PFSK-1 (cell line): ENCODE measurements around the gene SF3A1.

Experiments used
- FOXP2 ChIP-seq: optimal IDR thresholded peaks from 2 replicates; pipeline ENCODE3; 2011; ENCODE audit warnings: borderline replicate concordance, control low read depth, inconsistent platforms; ENCODE audit not compliant: insufficient read depth; ENCODE audit errors: extremely low read length, extremely low read depth
- POLR2AphosphoS5 ChIP-seq: IDR thresholded peaks from 2 replicates; pipeline ENCODE4 v1.6.1; 2012; ENCODE audit warnings: low read depth, mild to moderate bottlenecking, control low read depth, low read length, moderate library complexity
- REST ChIP-seq, 2 experiments: IDR thresholded peaks; 2 replicates each; pipeline versions ENCODE4 v1.6.1 to v1.8.0; 2011 to 2012; ENCODE audit warnings: low read depth in 2 of 2, low read length in 2 of 2, control low read depth in 1 of 2, inconsistent platforms in 1 of 2, mild to moderate bottlenecking in 1 of 2, moderate library complexity in 1 of 2; ENCODE audit not compliant: insufficient read depth in 1 of 2
- SIN3A ChIP-seq: IDR thresholded peaks from 2 replicates; pipeline ENCODE4 v1.6.1; 2012; ENCODE audit warnings: mild to moderate bottlenecking, low read length, moderate library complexity, borderline replicate concordance; ENCODE audit not compliant: insufficient read depth
- TAF1 ChIP-seq: IDR thresholded peaks from 2 replicates; pipeline ENCODE4 v1.6.1; 2012; ENCODE audit warnings: low read length, control low read depth, borderline replicate concordance; ENCODE audit not compliant: insufficient read depth

SF3A1 gene

GRCh38 chr22:30335236-30335635, 21.5 kb downstream of the SF3A1 start:
- no peak for TF ChIP-seq FOXP2
- no peak for TF ChIP-seq REST (IDR thresholded peaks at IDR 0.05; ENCODE audit: insufficient read depth in 1 of 2, low read depth in 2 of 2, low read length in 2 of 2)
- no peak for TF ChIP-seq TAF1
- TF ChIP-seq SIN3A, result no peak
- no peak for TF ChIP-seq POLR2AphosphoS5

- TF ChIP-seq FOXP2, result no peak
These were observed 22.0 kb downstream of the SF3A1 start for GRCh38 chr22:30334646-30335045.

- TF ChIP-seq POLR2AphosphoS5 (no peak), TAF1 (no peak), FOXP2 (no peak), SIN3A (no peak), REST (IDR thresholded peaks at IDR 0.05; ENCODE audit: insufficient read depth in 1 of 2, low read depth in 2 of 2, low read length in 2 of 2) (no peak)
These were observed 23.0 kb downstream of the SF3A1 start for GRCh38 chr22:30333707-30334087.

GRCh38 chr22:30332994-30333706, 23.5 kb downstream of the SF3A1 start:
- no peak for TF ChIP-seq POLR2AphosphoS5
- TF ChIP-seq REST (IDR thresholded peaks at IDR 0.05; ENCODE audit: insufficient read depth in 1 of 2, low read depth in 2 of 2, low read length in 2 of 2), result no peak
- TF ChIP-seq SIN3A, result no peak

GRCh38 chr22:30332551-30332950, 24.1 kb downstream of the SF3A1 start:
- TF ChIP-seq REST (IDR thresholded peaks at IDR 0.05; ENCODE audit: insufficient read depth in 1 of 2, low read depth in 2 of 2, low read length in 2 of 2) (no peak), SIN3A (no peak), TAF1 (no peak), POLR2AphosphoS5 (no peak), FOXP2 (no peak)
